SH-SY5Y (cell line): Measurements from ENCODE around the gene TMEM250.

Experiments used
- GATA2 ChIP-seq: IDR thresholded peaks from 2 replicates; pipeline ENCODE4 v1.6.1; 2011; ENCODE audit warnings: mild to moderate bottlenecking, low read depth, low read length
- GATA3 ChIP-seq: IDR thresholded peaks from 2 replicates; pipeline ENCODE4 v1.6.1; 2011; ENCODE audit warnings: low read depth, mild to moderate bottlenecking, low read length, moderate library complexity

The TMEM250 gene

DNA sequence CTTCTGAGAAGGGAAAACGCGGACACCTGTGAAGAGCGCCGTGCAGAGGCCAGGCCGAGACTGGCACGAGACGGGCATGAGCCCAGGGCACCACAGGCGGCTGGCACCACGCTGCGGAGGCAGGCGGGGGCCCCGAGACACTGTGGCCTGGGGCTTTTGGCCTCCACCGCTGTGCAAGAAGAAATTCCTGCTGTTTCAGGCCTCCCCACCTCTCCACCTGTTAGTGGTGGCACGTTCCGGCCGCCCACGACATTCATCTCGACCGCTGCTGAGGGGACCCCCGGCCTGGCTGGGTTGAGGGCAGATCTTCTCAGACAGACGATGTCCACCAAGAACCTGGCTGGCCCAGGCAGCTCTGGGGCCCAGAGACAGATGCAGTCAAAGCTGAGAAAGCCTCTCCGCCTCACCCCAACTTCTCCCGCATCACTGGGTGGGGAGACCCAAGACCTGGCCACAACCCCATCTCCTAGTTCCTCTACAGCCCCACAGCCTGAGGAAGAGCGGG is 35.1 kb downstream of the TMEM250 start:
- TF ChIP-seq GATA3 (no peak), GATA2 (no peak)

DNA sequence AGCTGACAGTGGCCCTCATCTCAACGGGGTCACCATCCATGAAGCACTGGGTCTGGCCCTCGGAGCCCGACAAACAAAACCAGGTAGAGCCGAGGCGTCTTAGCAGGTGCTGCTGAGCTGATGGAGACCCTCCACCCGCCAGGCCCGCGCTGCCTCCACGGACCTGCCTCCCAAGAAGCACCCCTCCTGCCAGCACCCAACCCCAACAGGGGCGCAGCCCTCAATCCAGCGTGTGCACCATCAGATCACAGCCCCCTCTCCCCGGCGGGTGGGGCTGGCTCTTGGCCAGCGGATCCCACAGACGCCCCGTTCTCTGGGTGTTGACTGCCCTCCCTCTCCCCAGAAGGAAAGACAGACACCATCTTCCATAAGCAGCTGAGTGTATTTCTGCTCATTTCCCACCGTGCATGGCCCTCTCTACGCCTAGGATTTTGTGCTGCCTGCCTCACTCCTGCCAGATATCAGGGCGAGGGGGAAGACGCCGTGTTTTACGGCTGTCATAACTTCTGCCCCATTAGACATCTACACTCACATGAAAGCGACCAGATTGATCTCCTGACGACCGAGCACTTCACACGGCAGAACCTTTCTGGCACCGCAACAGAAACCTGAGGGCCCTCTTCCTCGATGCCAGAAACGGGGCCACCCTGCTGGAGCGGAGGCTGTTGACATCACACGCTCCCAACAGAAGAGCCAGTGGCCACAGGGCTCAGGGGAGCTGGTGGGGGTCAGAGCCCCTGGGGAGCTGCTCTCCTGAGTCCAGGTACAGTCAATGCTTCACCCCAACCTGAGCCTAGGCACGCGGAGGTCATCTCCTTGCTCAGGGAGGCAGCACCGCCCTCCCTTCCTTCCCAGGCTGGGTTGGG is 35.9 kb downstream of the TMEM250 start:
- TF ChIP-seq GATA2 = no peak
- no peak for TF ChIP-seq GATA3

- TF ChIP-seq GATA3 = no peak
- no peak for TF ChIP-seq GATA2
Measured at GRCh38 chr9:136081826-136082495, 36.7 kb downstream of the TMEM250 start.

- no peak for TF ChIP-seq GATA2
Measured at GRCh38 chr9:136081113-136081825, 37.4 kb downstream of the TMEM250 start.

DNA sequence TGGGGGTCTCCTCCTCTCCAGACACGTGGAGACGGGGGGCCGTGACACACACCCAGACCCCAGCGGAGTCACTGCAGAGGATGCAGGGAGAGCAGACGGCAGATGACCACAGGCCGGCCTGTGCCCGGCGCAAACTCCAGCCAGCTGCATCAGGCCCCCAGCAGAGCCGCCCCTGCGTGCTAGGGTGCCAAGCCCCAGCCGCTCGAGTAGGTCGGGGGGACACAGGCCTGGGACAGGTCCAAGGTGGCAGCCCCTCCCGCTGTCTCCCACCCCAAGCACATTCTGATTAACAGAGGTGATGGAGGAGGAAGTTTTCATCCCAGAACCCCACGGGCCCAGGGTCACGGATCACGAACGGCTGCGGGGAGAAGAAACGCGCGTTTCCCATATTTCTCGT is 38.0 kb downstream of the TMEM250 start:
- TF ChIP-seq GATA3 (no peak), GATA2 (no peak)

- no peak for TF ChIP-seq GATA2
- TF ChIP-seq GATA3 = no peak
Measured at GRCh38 chr9:136079916-136080246, 38.8 kb downstream of the TMEM250 start.

DNA sequence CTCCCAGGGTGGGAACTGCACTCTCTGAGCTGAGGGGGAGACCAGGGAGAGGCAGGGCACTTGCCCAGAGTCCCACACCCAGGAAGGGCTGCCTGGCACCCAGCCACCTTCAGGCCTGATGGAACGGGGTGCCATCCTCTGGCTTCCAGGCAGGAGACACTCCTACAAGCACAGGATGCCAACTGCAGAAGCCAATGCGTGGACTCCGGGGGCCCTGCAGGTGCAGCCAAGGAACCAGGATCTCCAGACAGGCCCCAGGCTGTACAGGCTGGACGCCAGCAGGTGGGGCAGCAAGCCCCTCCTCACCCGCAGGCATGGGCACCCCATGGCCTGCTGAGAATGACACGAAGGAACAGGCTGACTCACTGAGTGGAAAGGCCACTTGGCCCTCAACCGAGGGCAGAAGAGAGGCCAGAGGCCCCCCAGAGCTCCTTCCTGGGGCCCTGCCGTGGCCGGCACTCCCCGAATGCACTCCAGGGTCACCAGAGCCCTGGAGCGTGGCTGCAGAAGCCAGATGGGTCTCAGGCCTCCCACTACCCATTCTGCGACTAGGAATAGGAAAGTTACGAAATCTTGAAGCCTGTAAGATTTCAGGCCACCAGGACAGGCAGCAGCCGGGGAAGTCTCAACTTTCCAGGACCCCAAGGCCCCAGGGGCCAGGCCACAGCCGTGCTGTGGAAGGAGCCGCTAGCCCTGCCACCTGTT is 39.3 kb downstream of the TMEM250 start:
- TF ChIP-seq GATA3 (no peak), GATA2 (no peak)

DNA sequence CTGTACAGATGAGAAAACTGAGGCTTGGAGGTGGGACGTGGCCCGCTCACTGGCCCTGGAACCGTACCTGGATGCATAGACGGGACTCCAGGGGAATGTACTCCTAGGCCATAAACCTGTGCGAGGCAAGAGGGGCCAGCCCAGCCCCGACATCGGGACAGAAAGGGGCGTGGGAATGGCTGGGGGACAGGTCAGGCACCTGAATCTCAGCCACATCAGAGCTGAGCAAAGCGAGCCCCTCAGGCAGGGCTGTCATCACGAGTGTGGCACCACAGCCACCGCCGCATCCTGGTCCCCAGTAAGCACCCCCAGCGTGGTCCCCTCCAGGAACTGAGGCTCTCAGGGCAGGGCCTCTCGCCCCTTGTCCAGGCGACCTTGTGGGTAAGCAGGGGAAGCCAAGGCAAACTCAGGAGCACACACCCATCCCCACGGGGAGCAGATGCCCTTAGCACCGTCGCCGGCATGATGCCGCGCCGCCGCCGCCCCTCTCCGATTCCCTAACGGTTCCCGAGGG is 40.1 kb downstream of the TMEM250 start:
- TF ChIP-seq GATA3 (no peak), GATA2 (no peak)

DNA sequence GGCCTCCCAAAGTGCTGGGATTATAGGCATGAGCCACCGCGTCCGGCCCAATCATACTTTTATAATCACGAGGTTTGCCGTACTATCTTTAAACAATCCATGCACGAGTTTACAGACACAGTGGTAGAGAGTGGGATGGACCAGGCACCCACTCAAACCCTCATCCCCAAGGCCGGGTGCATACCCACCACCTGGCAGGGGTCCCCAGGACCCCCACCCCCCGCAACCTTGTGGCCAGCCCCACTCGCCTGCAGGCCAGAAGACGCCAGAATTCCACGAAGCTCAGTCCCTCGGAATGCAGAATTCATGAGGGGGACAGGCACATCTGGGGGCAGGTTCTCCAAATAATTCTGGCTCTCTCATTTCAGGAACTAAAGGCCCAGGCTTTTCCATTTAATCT is 40.7 kb downstream of the TMEM250 start:
- no peak for TF ChIP-seq GATA3

DNA sequence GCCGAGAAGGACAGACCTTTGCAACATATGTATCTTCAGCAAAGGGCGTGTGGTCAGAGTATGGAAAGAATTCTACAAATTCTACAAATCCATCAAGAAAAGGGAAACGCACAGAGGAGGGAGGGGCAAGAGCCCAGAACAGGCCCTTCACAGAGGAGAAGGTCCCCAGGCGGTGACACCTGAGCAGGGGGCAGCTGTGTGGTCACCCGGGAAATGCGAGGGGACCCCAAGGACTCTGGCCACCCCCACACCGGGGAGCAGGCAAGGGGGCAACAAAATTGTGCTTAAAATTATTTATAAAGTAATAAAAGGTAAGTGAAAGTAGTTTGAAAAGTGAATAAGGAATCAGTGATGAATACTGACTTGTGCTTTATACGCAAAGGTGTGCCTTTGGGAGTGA is 41.2 kb downstream of the TMEM250 start:
- TF ChIP-seq GATA3 (no peak), GATA2 (no peak)

GRCh38 chr9:136075881-136076678 is 42.6 kb downstream of the TMEM250 start:
- no peak for TF ChIP-seq GATA2
- no peak for TF ChIP-seq GATA3

GRCh38 chr9:136075134-136075841 is 43.4 kb downstream of the TMEM250 start:
- TF ChIP-seq GATA2 (no peak), GATA3 (no peak)

- no peak for TF ChIP-seq GATA2
- TF ChIP-seq GATA3 = no peak
Measured at GRCh38 chr9:136074706-136075105, 44.0 kb downstream of the TMEM250 start.
